HG03432 (cell line): ENCODE data around the gene WDR4.
"Not testable (repeated sequence)": the region's sequence is repeated elsewhere in the genome, so short reads cannot be mapped to it uniquely, and the experiment has no call there.

Experiments used
- ATAC-seq: cut with Tn5 transposase; IDR thresholded peaks from one replicate; pipeline ENCODE4 v1.9.1; 2021; ENCODE audit warnings: mild to moderate bottlenecking, moderate library complexity; ENCODE audit not compliant: unreplicated experiment

Gene WDR4

GRCh38 chr21:42854246-42855010 is 24.9 kb downstream of the WDR4 start:
- ATAC-seq, result no peak

GRCh38 chr21:42853621-42854020 is 25.7 kb downstream of the WDR4 start:
- no peak for ATAC-seq

- no peak for ATAC-seq
Observed at GRCh38 chr21:42852925-42853570, 26.3 kb downstream of the WDR4 start.

- no peak for ATAC-seq
Observed at GRCh38 chr21:42851812-42852665, 27.3 kb downstream of the WDR4 start.

- no peak for ATAC-seq
Observed at GRCh38 chr21:42850866-42851391, 28.4 kb downstream of the WDR4 start.

- no peak for ATAC-seq
Observed at GRCh38 chr21:42850463-42850862, 28.9 kb downstream of the WDR4 start.

GRCh38 chr21:42849759-42850412 is 29.5 kb downstream of the WDR4 start:
- ATAC-seq, result no peak

GRCh38 chr21:42848932-42849758 is 30.2 kb downstream of the WDR4 start:
- no peak for ATAC-seq

GRCh38 chr21:42848144-42848931 is 31.0 kb downstream of the WDR4 start:
- not testable (repeated sequence) for ATAC-seq

- no peak for ATAC-seq
Observed at GRCh38 chr21:42847726-42848125, 31.6 kb downstream of the WDR4 start.

- ATAC-seq, result no peak
Observed at GRCh38 chr21:42847051-42847707, 32.2 kb downstream of the WDR4 start.

- no peak for ATAC-seq
Observed at GRCh38 chr21:42846221-42846620, 33.1 kb downstream of the WDR4 start.

- no peak for ATAC-seq
Observed at GRCh38 chr21:42845296-42845965, 33.9 kb downstream of the WDR4 start.

- ATAC-seq, result no peak
Observed at GRCh38 chr21:42844411-42845113, 34.8 kb downstream of the WDR4 start.

- no peak for ATAC-seq
Observed at GRCh38 chr21:42843056-42843455, 36.3 kb downstream of the WDR4 start.

- not testable (repeated sequence) for ATAC-seq
Observed at GRCh38 chr21:42841916-42842655, 37.3 kb downstream of the WDR4 start.
